DLD1 (cell line): ENCODE results near the gene ATXN3L.

Source experiments
- in situ Hi-C: cut with HindIII; loops from 2 replicates; pipeline ENCODE4 v1.10.0; 2017; ENCODE audit warnings: low sequenced_read_pairs

ATXN3L gene

GRCh38 chrX:13270360-13270759 is 49.5 kb downstream of the ATXN3L start:
- in situ Hi-C loops: no loop called here

DNA sequence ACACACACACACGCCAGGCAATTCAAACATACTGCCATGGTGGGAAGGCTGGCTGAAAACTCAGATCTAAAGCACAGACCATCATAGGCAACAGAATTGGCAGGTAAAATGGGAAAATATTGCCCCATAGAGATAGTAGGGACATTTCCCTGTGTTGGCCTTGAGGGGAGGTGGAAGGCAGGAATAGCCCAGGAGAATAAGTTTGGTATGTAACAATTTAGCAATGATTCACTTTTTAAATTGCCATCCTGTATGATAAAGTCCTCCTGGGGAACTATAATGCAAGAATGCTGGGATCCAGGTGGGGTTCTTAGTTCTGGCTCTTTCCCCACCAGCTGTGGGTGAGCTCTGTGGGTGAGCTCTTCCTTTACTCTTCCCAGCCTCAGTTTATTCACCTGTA is 51.0 kb downstream of the ATXN3L start:
- in situ Hi-C loops: no loop called here
